Measurements from ENCODE around the gene ATP10A.

DNA sequence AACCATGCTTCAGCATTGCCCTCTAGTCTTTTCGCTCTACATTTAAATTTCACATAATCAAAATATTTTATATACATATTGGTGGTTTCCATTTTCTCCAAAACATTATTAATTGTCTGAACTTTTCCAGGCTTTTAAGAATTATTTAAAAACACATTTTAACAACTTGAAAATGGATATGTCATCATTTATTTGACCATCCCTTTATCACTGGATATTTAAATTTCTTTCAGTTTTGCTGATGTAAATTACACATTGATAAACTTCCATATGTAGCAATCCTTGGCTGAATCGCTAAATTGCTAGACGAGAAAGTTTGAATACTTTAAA, 146.0 kb downstream of the ATP10A start:
- TF ChIP-seq EP300 (conservative IDR thresholded peaks at IDR 0.05; ENCODE audit: poor library complexity, severe bottlenecking), result no peak
- no peak for TF ChIP-seq EZH2 (IDR thresholded peaks at IDR 0.05; ENCODE audit: borderline replicate concordance, insufficient read depth, low read length, poor library complexity, severe bottlenecking)
- TF ChIP-seq MXI1 (conservative IDR thresholded peaks at IDR 0.05; ENCODE audit: poor library complexity, severe bottlenecking), result no peak
- TF ChIP-seq, protein P1, sequence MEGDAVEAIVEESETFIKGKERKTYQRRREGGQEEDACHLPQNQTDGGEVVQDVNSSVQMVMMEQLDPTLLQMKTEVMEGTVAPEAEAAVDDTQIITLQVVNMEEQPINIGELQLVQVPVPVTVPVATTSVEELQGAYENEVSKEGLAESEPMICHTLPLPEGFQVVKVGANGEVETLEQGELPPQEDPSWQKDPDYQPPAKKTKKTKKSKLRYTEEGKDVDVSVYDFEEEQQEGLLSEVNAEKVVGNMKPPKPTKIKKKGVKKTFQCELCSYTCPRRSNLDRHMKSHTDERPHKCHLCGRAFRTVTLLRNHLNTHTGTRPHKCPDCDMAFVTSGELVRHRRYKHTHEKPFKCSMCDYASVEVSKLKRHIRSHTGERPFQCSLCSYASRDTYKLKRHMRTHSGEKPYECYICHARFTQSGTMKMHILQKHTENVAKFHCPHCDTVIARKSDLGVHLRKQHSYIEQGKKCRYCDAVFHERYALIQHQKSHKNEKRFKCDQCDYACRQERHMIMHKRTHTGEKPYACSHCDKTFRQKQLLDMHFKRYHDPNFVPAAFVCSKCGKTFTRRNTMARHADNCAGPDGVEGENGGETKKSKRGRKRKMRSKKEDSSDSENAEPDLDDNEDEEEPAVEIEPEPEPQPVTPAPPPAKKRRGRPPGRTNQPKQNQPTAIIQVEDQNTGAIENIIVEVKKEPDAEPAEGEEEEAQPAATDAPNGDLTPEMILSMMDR (IDR thresholded peaks at IDR 0.05; ENCODE audit: poor library complexity, severe bottlenecking), result no peak

All from neural cell (in vitro differentiated cells).